HepG2 (cell line): ENCODE measurements around the gene GPR37L1. TPM values are rescaled to one million over a fixed set of nuclear protein-coding genes. Genes with fewer than 3 reads are reported as not detected.

ENCODE experiments used
- ATAC-seq: fragments of 200-7000 bp; cut with Tn5 transposase; 3 replicates; pipeline ENCODE4 v1.9.1; 2020; ENCODE audit warnings: mild to moderate bottlenecking, moderate library complexity
- BruUV-seq: library from RNA; stranded (reverse); fragments of 400-500 nt; replicated peaks from 2 replicates; lab custom pipeline; 2021; lab: Mats Ljungman, UMichigan
- CTCF ChIA-PET: fragments of 300-600 bp; formaldehyde crosslinking; extraction: SDS; loops from one replicate; lab custom pipeline; 2021; ENCODE audit warnings: low total read pairs, inconsistent platforms, low intra/inter-chr PET ratio; lab: Yijun Ruan, JAX
- POLR2A ChIA-PET: fragments of 350-600 bp; sonication (Branson Sonifier 250); formaldehyde crosslinking; loops from one replicate; lab custom pipeline; 2020; ENCODE audit warnings: antibody characterized with exemption, inconsistent platforms; lab: Yijun Ruan, JAX
- DNase-seq: peaks from one replicate; pipeline ENCODE4 v3.0.0-alpha.2; 2015; ENCODE audit warnings: low spot score
- FAIRE-seq: peaks from 3 replicates; lab custom pipeline; 2011; peaks lifted over from hg19 to GRCh38; lab: Jason Lieb, UNC
- H2AFZ ChIP-seq: one replicate; pipeline ENCODE4 v1.6.1; 2011; ENCODE audit warnings: low read length, inconsistent platforms
- H3K27ac ChIP-seq: fragments of 300-600 bp; 3 replicates; pipeline ENCODE4 v1.8.0; 2011; ENCODE audit warnings: mixed run types, mild to moderate bottlenecking, mixed read lengths, low read length, inconsistent platforms; ENCODE audit not compliant: insufficient read depth; ENCODE audit errors: extremely low read length
- H3K27me3 ChIP-seq, 2 experiments: fragments of 200-600 bp in 1 of 2; 2 replicates in 1 of 2; 3 replicates in 1 of 2; pipeline versions ENCODE4 v1.6.0 to v1.8.0; 2011; ENCODE audit warnings: low read length in 2 of 2, mild to moderate bottlenecking in 2 of 2, moderate library complexity in 2 of 2, inconsistent platforms in 1 of 2; ENCODE audit not compliant: insufficient read depth in 2 of 2, control insufficient read depth in 1 of 2
- H3K36me3 ChIP-seq, 2 experiments: fragments of 200-600 bp in 1 of 2; replicated peaks in 1 of 2; 2 replicates in 1 of 2; 3 replicates in 1 of 2; pipeline versions ENCODE4 v1.5.1 to v1.8.0; 2011; ENCODE audit warnings: low read length in 2 of 2, inconsistent platforms in 1 of 2; ENCODE audit not compliant: insufficient read depth in 2 of 2, control insufficient read depth in 1 of 2
- H3K4me1 ChIP-seq: 2 replicates; pipeline ENCODE4 v1.5.1; 2012; ENCODE audit warnings: low read length, inconsistent platforms; ENCODE audit not compliant: insufficient read depth
- H3K4me2 ChIP-seq: 2 replicates; pipeline ENCODE4 v1.6.0; 2011; ENCODE audit warnings: low read depth, low read length, inconsistent platforms
- H3K4me3 ChIP-seq, 3 experiments: fragments of 200-600 bp in 1 of 3; sonication (generic), shearing (Covaris generic) in 1 of 3; replicated peaks in 1 of 3; 2 replicates each; pipeline ENCODE4 v1.5.1; 2011 to 2016; ENCODE audit warnings: low read length in 3 of 3, inconsistent platforms in 2 of 3, low read depth in 2 of 3, mild to moderate bottlenecking in 2 of 3, control low read depth in 1 of 3, mixed read lengths in 1 of 3; ENCODE audit not compliant: insufficient read depth in 1 of 3
- H3K79me2 ChIP-seq: one replicate; pipeline ENCODE4 v1.6.1; 2011; ENCODE audit warnings: low read length, inconsistent platforms; ENCODE audit not compliant: insufficient read depth
- H3K9ac ChIP-seq: 2 replicates; pipeline ENCODE4 v1.6.0; 2011; ENCODE audit warnings: mild to moderate bottlenecking, low read depth, low read length, inconsistent platforms; ENCODE audit not compliant: insufficient read depth
- H3K9me3 ChIP-seq: 2 replicates; pipeline ENCODE4 v1.5.1; 2012; ENCODE audit warnings: mild to moderate bottlenecking, low read length
- H4K20me1 ChIP-seq: 2 replicates; pipeline ENCODE4 v1.6.0; 2011; ENCODE audit warnings: inconsistent platforms, mild to moderate bottlenecking, low read length, moderate library complexity; ENCODE audit not compliant: insufficient read depth
- GFI1 ChIP-seq: sonication (generic); formaldehyde crosslinking; IDR thresholded peaks from 2 replicates; pipeline ENCODE4 v1.5.0; 2020; ENCODE audit warnings: missing genetic modification reagents, mild to moderate bottlenecking, borderline replicate concordance
- GLMP ChIP-seq: sonication (generic); formaldehyde crosslinking; IDR thresholded peaks from 2 replicates; pipeline ENCODE4 v1.9.0; 2021; ENCODE audit warnings: missing genetic modification reagents, mild to moderate bottlenecking, borderline replicate concordance
- HOXA5 ChIP-seq: sonication (generic); formaldehyde crosslinking; IDR thresholded peaks from 2 replicates; pipeline ENCODE4 v1.4.0; 2020; ENCODE audit warnings: missing genetic modification reagents
- PAWR ChIP-seq: sonication (generic); formaldehyde crosslinking; IDR thresholded peaks from 2 replicates; pipeline ENCODE4 v1.4.0; 2020; ENCODE audit warnings: missing genetic modification reagents, mild to moderate bottlenecking, borderline replicate concordance
- ZNF180 ChIP-seq: sonication (generic); formaldehyde crosslinking; IDR thresholded peaks from 2 replicates; pipeline ENCODE4 v1.4.0; 2020; ENCODE audit warnings: low read depth, missing genetic modification reagents, borderline replicate concordance
- ZNF205 ChIP-seq: IDR thresholded peaks from 2 replicates; pipeline ENCODE4 v1.6.1; 2018; ENCODE audit warnings: missing biosample characterization, missing genetic modification reagents
- ZNF543 ChIP-seq: sonication (generic); formaldehyde crosslinking; IDR thresholded peaks from 2 replicates; pipeline ENCODE4 v1.4.0; 2020; ENCODE audit warnings: mild to moderate bottlenecking, missing genetic modification reagents
- ZNF816 ChIP-seq: sonication (generic); formaldehyde crosslinking; IDR thresholded peaks from 2 replicates; pipeline ENCODE4 v1.8.0; 2022; ENCODE audit warnings: missing genetic modification reagents, mild to moderate bottlenecking, borderline replicate concordance
- ZNF839 ChIP-seq: sonication (generic); formaldehyde crosslinking; IDR thresholded peaks from 2 replicates; pipeline ENCODE4 v1.4.0; 2020; ENCODE audit warnings: missing genetic modification reagents, mild to moderate bottlenecking, borderline replicate concordance
- ZSCAN29 ChIP-seq: sonication (generic); formaldehyde crosslinking; conservative IDR thresholded peaks from 2 replicates; pipeline ENCODE4 v1.4.0; 2020; ENCODE audit warnings: mild to moderate bottlenecking, missing genetic modification reagents
- ZSCAN31 ChIP-seq: sonication (generic); formaldehyde crosslinking; IDR thresholded peaks from 2 replicates; pipeline ENCODE4 v1.5.0; 2020; ENCODE audit warnings: low read depth, mild to moderate bottlenecking, missing genetic modification reagents
- WGBS: methylation state at CpG from one replicate; pipeline ENCODE4 v1.1.6; 2017; ENCODE audit warnings: low lambda C conversion rate; 5-methylcytosine and 5-hydroxymethylcytosine counted together
- in situ Hi-C: cut with HindIII; loops from 2 replicates; pipeline ENCODE4 v1.10.0; 2017; ENCODE audit warnings: low pct_unique_long_range_greater_than_20kb; ENCODE audit not compliant: extremely low pct_ligation_motif_present
- intact Hi-C: fragments of 100-400 bp; cut with micrococcal nuclease; formaldehyde crosslinking; loops from one replicate; pipeline ENCODE4 v1.10.0; 2022; ENCODE audit not compliant: unreplicated experiment
- polyA plus RNA-seq, 8 experiments: library from polyadenylated mRNA; depleted of rRNA in 3 of 8; stranded (reverse) in 7 of 8; unstranded in 1 of 8; fragments of >200 nt; fragmentation: Illumina TruSeq in 4 of 8; extraction: Trizol in 4 of 8; gene quantifications; 2 replicates each; pipeline versions ENCODE4 v1.2.1 to v1.2.3, GENCODE V29; 2011 to 2016; ENCODE audit warnings: low read depth in 4 of 8, missing spikeins in 1 of 8, mixed read lengths in 1 of 8; ENCODE audit not compliant: insufficient read depth in 1 of 8
- total RNA-seq, 5 experiments: library from RNA; depleted of rRNA; stranded (reverse); fragments of >200 nt; fragmentation: Illumina TruSeq; extraction: Trizol; gene quantifications; 2 replicates each; pipeline ENCODE4 v1.2.3, GENCODE V29; 2016; ENCODE audit warnings: low read depth in 1 of 5
- TF ChIP-seq, protein P1 (sequence below): sonication (generic); formaldehyde crosslinking; IDR thresholded peaks from 2 replicates; pipeline ENCODE4 v1.9.0; 2021; ENCODE audit warnings: missing genetic modification reagents, borderline replicate concordance
- TF ChIP-seq, protein P2 (sequence below): sonication (generic); formaldehyde crosslinking; IDR thresholded peaks from 2 replicates; pipeline ENCODE4 v1.9.0; 2021; ENCODE audit warnings: missing genetic modification reagents, mild to moderate bottlenecking, borderline replicate concordance
- TF ChIP-seq, protein P3 (sequence below): sonication (generic); formaldehyde crosslinking; IDR thresholded peaks from 2 replicates; pipeline ENCODE4 v1.5.0; 2020; ENCODE audit warnings: mild to moderate bottlenecking, missing genetic modification reagents, borderline replicate concordance

The GPR37L1 gene
- total and polyA plus RNA-seq, 2 of the 13 experiments (the other 11 are each of a cell fraction or from before 2014, with no cell fraction given), result 0.13 TPM; not detected in 1

GRCh38 chr1:202075389-202075788, 47.3 kb upstream of the GPR37L1 start (continued):
- TF ChIP-seq, protein P1, sequence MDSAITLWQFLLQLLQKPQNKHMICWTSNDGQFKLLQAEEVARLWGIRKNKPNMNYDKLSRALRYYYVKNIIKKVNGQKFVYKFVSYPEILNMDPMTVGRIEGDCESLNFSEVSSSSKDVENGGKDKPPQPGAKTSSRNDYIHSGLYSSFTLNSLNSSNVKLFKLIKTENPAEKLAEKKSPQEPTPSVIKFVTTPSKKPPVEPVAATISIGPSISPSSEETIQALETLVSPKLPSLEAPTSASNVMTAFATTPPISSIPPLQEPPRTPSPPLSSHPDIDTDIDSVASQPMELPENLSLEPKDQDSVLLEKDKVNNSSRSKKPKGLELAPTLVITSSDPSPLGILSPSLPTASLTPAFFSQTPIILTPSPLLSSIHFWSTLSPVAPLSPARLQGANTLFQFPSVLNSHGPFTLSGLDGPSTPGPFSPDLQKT (CRISPR knock-in tag), result no peak
- TF ChIP-seq ZSCAN31 (0 out of 2 replicates have a peak, but pooled peaks have one; percentile 23), ZNF816 (no peak), ZNF839 (CRISPR knock-in tag) (no peak), ZNF543 (CRISPR knock-in tag) (peak; percentile 79; the same call in 1 of the 2 replicates), ZNF180 (no peak), HOXA5 (no peak), ZSCAN29 (CRISPR knock-in tag) (0 out of 2 replicates have a peak, but pooled peaks have one; percentile 17), PAWR (0 out of 2 replicates have a peak, but pooled peaks have one; percentile 49)
- TF ChIP-seq, protein P2, sequence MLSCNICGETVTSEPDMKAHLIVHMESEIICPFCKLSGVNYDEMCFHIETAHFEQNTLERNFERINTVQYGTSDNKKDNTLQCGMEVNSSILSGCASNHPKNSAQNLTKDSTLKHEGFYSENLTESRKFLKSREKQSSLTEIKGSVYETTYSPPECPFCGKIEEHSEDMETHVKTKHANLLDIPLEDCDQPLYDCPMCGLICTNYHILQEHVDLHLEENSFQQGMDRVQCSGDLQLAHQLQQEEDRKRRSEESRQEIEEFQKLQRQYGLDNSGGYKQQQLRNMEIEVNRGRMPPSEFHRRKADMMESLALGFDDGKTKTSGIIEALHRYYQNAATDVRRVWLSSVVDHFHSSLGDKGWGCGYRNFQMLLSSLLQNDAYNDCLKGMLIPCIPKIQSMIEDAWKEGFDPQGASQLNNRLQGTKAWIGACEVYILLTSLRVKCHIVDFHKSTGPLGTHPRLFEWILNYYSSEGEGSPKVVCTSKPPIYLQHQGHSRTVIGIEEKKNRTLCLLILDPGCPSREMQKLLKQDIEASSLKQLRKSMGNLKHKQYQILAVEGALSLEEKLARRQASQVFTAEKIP (CRISPR knock-in tag), result no peak
- TF ChIP-seq, all 625 proteins: peak for 31

DNA sequence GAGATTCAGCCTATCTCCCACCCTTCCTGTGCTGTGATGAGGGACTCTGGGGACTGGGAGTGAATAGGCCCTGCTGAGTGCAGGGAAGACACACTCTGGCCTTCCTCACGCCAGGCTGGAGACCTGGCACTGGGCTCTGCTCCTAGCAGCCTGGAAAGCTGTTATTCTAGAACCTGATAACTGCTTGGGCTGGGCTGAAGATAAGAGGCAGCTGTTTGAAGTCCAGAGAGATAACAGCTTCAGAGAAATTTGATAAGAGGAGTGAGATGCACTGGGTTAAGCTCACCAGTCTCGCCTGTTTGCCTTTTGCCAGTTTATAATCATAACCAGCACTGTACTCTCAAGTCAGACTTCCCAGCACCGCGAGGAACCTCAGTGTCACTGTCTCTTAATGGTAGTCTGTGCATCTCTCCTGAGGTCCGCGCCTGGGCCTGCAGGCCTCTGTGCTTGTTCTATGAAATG, 46.6 kb upstream of the GPR37L1 start:
- H3K4me3 ChIP-seq, result peak overlapping the region; percentile 5 to 58 (median 34); a peak in 5 of 6 replicates
- H4K20me1 ChIP-seq, result no peaks in the 10 kb centered on the region
- no peaks in the 10 kb centered on the region for H3K79me2 ChIP-seq
- ChIA-PET POLR2A (interaction anchor here (1.2 to 3.4 kb wide), 6 partner anchors 10 to 66 kb away, joined by 3 to 37 read pairs (median 16); partner anchors contain the start of gene ELF3), CTCF (interaction anchor here (1.3 kb wide), 1 partner anchor 43 kb away, joined by 3 read pairs; no protein-coding TSS in a partner anchor)
- DNase-seq, result peak; percentile 68
- FAIRE-seq, result peak; percentile 77
- H3K36me3 ChIP-seq, result no peaks in the 10 kb centered on the region
- in situ Hi-C loops (no loop called here), intact Hi-C loops (loop anchor here (1.0 kb wide), 1 partner anchor 9 kb away; no protein-coding TSS in a partner anchor)
- WGBS, result 4% methylated on average over 6 of the region's 6 CpGs
- H3K4me1 ChIP-seq, result peaks cover 57% of the 10 kb centered on the region
- peak overlapping the region; percentile 58; the same call in 1 of the 2 replicates for H3K9ac ChIP-seq
- BruUV-seq, result no TSS peak
- no peaks in the 10 kb centered on the region for H3K9me3 ChIP-seq
- peak overlapping the region; percentile 84 for H3K4me2 ChIP-seq
- no peaks in the 10 kb centered on the region for H3K27me3 ChIP-seq
- ATAC-seq, result peak; percentile 79
- no peak overlapping the region for H2AFZ ChIP-seq
- peak overlapping the region; percentile 30 for H3K27ac ChIP-seq
- TF ChIP-seq ZNF205 (peak; percentile 41; the same call in 1 of the 2 replicates), GFI1 (0 out of 2 replicates have a peak, but pooled peaks have one; percentile 63), GLMP (CRISPR knock-in tag) (no peak)
- TF ChIP-seq, protein P3, sequence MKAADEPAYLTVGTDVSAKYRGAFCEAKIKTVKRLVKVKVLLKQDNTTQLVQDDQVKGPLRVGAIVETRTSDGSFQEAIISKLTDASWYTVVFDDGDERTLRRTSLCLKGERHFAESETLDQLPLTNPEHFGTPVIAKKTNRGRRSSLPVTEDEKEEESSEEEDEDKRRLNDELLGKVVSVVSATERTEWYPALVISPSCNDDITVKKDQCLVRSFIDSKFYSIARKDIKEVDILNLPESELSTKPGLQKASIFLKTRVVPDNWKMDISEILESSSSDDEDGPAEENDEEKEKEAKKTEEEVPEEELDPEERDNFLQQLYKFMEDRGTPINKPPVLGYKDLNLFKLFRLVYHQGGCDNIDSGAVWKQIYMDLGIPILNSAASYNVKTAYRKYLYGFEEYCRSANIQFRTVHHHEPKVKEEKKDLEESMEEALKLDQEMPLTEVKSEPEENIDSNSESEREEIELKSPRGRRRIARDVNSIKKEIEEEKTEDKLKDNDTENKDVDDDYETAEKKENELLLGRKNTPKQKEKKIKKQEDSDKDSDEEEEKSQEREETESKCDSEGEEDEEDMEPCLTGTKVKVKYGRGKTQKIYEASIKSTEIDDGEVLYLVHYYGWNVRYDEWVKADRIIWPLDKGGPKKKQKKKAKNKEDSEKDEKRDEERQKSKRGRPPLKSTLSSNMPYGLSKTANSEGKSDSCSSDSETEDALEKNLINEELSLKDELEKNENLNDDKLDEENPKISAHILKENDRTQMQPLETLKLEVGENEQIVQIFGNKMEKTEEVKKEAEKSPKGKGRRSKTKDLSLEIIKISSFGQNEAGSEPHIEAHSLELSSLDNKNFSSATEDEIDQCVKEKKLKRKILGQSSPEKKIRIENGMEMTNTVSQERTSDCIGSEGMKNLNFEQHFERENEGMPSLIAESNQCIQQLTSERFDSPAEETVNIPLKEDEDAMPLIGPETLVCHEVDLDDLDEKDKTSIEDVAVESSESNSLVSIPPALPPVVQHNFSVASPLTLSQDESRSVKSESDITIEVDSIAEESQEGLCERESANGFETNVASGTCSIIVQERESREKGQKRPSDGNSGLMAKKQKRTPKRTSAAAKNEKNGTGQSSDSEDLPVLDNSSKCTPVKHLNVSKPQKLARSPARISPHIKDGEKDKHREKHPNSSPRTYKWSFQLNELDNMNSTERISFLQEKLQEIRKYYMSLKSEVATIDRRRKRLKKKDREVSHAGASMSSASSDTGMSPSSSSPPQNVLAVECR, result peak; percentile 15; the same call in 1 of the 2 replicates
